Measurements from ENCODE around the gene RNMT. TPM values are rescaled to one million over a fixed set of nuclear protein-coding genes. Genes with fewer than 3 reads are reported as not detected.

Gene RNMT
- total and polyA plus RNA-seq, 2 experiments from 2014 or later = 40.7 to 188 TPM

- DNase-seq (ENCODE audit: low spot score) = peak; percentile 11
- no peaks in the 10 kb centered on the region for H3K79me2 ChIP-seq (replicated peaks; ENCODE audit: insufficient read depth)
- no peaks in the 10 kb centered on the region for H3F3A ChIP-seq (replicated peaks; ENCODE audit: low read depth)
- Mint-ChIP-seq H3K4me1 (peaks cover 13% of the 10 kb centered on the region), H3K9me3 (peaks cover 13% of the 10 kb centered on the region), H3K36me3 (ENCODE audit: low read depth) (no peaks in the 10 kb centered on the region), H3K27ac (peak overlapping the region; percentile 37), H3K4me3 (no peak overlapping the region), H3K27me3 (ENCODE audit: insufficient read depth, low read depth, poor library complexity) (peaks cover 3% of the 10 kb centered on the region)
- H3K36me3 ChIP-seq (ENCODE audit: insufficient read depth) = 0 out of 2 replicates have a peak, but pooled peaks cover 5% of the 10 kb centered on the region
- H2AFZ ChIP-seq = peak overlapping the region; percentile 95
- no peaks in the 10 kb centered on the region for H4K20me1 ChIP-seq (replicated peaks; ENCODE audit: insufficient read depth)
- H3K4me2 ChIP-seq = peak overlapping the region; percentile 46
- H3K4me3 ChIP-seq = no peak overlapping the region
- no peak overlapping the region for H3K27ac ChIP-seq (ENCODE audit: low read depth)
- no peak for TF ChIP-seq ZNF114 (CRISPR knock-in tag; IDR thresholded peaks at IDR 0.05)
- no peak for TF ChIP-seq REST (IDR thresholded peaks at IDR 0.05; ENCODE audit: unreplicated experiment)
- TF ChIP-seq EZH2phosphoT487 (IDR thresholded peaks at IDR 0.05; ENCODE audit: unreplicated experiment) = no peak
- no peak for TF ChIP-seq JUNB (IDR thresholded peaks at IDR 0.05; ENCODE audit: unreplicated experiment)
- no peak for TF ChIP-seq CREB1 (CRISPR knock-in tag; IDR thresholded peaks at IDR 0.05; ENCODE audit: low read depth)
- TF ChIP-seq CTCF (conservative IDR thresholded peaks at IDR 0.05; ENCODE audit: low read depth in 2 of 2) = no peak
- no peak for TF ChIP-seq ZNF462 (CRISPR knock-in tag; IDR thresholded peaks at IDR 0.05)
- peak; percentile 58; the same call in 2 of the 3 replicates for ATAC-seq
- no peaks in the 10 kb centered on the region for H3K27me3 ChIP-seq (ENCODE audit: insufficient read depth)
- H3K9me2 ChIP-seq (ENCODE audit: insufficient read depth) = peaks cover 6% of the 10 kb centered on the region; the same call in 1 of the 2 replicates
- peaks cover 12% of the 10 kb centered on the region for H3K4me1 ChIP-seq (ENCODE audit: insufficient read depth)
Measured at GRCh38 chr18:13775058-13775457, 48.6 kb downstream of the RNMT start.
